ENCODE measurements around the gene SLC39A13.

Gene SLC39A13

DNA sequence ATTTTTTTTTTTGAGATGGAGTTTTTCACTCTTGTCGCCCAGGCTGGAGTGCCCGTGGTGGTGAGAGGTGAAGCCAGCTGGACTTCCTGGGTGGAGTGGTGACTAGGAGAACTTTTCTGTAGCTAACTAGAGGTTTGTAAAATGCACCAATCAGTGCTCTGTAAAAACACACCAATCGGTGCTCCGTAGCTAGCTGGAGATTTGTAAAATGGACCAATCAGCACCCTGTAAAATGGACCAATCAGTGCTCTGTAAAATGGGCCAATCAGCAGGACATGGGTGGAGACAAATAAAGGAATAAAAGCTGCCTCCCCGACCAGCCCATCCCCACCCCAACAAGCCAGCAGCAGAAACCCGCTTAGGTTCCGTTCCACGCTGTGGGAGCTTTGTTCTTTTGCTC, 45.0 kb downstream of the SLC39A13 start:
- no peak for DNase-seq (ENCODE audit: low spot score)

GRCh38 chr11:47454258-47454671, 45.9 kb downstream of the SLC39A13 start:
- DNase-seq (ENCODE audit: low spot score) = peak; percentile 42

- peak; percentile 2 for DNase-seq (ENCODE audit: low spot score)
Measured at GRCh38 chr11:47460571-47461235, 52.3 kb downstream of the SLC39A13 start.

DNA sequence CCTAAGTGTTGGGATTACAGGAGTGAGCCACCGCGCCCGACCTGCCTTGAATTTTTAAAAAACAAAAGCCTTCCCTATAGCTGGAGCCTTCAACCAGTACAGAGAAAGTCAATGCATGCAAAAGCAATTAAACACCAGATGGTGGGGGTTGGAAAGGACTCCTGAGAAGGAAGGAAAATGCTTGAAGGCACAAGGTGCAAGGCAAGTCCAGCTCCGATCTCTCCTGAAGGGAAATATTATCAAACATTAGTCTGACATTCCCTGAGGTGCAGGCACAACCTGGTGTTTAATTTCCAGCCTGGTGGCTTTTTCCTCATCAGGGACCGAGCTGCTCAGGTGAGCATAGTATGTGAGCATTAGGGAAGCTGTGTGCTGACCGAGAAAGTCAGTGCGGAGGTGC, 53.5 kb downstream of the SLC39A13 start:
- DNase-seq (ENCODE audit: low spot score) = no peak

- no peak for DNase-seq (ENCODE audit: low spot score)
Measured at GRCh38 chr11:47464483-47464882, 56.1 kb downstream of the SLC39A13 start.

Measured in kidney capillary endothelial cell (primary cell).